C4-2B (cell line): ENCODE measurements around the gene EIF3B.
"Not testable (repeated sequence)": the region's sequence is repeated elsewhere in the genome, so short reads cannot be mapped to it uniquely, and the experiment has no call there.

Source experiments
- H3K27ac ChIP-seq: fragments of 450-650 bp; 2 replicates; pipeline ENCODE4 v1.5.1; 2017
- CTCF ChIP-seq: fragments of 450-650 bp; conservative IDR thresholded peaks from 2 replicates; pipeline ENCODE4 v1.5.1; 2017; ENCODE audit warnings: mild to moderate bottlenecking
- ZFX ChIP-seq: fragments of 450-650 bp; IDR thresholded peaks from 2 replicates; pipeline ENCODE4 v1.6.1; 2017

Gene EIF3B

DNA sequence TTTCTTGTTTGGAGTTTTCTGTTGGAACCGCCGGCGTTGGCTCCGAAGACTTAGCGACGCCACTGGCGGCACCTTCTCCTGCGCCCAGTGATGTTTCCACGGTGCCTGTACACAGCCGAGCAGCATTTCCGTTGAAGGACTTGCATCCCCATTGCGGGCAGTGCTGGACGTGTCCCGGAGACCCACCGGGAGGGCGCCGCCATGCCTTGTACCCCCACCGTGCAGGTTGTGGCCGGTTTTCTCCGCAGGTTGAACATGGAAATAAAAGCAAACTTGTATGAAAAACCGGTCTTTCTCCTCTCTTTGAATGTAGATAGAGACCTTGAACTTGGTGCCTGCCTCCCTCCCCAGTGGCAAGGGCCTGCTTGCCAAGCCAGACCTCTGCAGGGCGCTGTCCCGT is 25.8 kb downstream of the EIF3B start:
- TF ChIP-seq CTCF = no peak
- no peak for TF ChIP-seq ZFX
- H3K27ac ChIP-seq = no peak overlapping the region

- TF ChIP-seq CTCF = no peak
- no peak for TF ChIP-seq ZFX
- H3K27ac ChIP-seq = no peak overlapping the region
Measured at GRCh38 chr7:2381227-2381626, 26.6 kb downstream of the EIF3B start.

DNA sequence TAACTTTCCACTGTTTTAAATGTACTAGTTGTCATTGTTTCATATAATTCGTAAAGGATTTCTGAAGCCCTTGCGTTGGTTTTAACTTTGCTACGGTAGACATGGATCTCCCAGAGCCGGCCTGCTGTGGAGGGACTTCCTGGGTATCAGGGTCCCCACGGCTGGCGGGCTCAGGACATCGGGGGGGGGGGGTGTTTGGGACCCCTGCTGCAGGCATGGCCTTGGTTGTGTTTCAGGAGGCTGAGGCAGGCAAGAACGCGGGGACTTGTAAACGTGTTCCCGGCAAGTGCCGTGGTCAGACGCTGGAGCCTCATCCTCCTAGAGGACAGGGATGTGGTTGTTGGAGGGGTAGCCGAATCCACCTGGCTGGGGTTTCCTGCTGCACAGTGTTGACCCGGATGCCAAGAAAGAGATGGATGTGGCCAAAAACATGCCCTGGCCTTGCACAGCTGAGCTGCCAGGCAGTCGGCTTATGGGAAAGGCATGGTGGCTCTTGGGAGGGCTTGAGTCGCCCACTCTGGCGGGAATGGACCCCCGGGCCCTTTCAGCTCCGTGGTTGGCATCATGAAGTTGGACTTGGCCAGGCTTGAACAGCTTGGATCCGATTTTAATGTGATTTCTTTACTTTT is 27.4 kb downstream of the EIF3B start:
- no peak for TF ChIP-seq CTCF
- TF ChIP-seq ZFX = no peak
- H3K27ac ChIP-seq = no peak overlapping the region

DNA sequence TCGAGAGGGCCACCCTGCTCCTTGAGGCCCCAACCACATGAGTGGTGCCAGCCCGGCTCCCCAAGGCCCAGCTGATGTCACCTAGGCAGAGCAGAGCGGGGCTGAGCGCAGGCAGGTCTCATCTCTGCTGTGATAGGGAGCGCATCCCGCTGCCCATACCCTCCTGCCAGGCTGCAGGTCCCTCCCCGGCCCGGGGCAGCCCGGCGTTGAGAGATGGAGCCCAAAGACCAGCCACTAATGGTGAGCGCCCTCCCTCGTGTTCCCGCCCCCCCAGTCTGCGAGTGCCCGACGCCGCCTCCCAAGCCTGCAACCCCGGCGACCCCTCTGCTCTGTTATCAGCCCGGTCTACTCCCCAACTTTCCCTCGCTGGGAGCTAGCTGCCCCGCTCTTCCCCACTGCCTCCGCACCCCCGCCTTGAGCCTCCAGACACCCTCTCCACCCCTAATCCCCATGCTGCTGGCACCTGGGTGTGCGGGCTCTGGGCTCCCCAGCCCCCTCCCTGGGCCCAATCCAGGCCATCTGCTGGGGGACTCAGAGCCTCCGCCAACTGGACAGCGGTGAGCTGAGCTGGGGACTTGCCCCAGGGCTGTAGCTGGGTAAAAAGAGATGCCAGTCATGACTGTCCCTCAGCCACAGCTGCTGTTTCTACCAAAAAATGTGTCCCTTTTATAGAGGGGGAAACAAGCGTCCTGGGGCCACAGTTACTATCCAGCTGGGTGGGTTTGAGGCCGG is 29.1 kb downstream of the EIF3B start:
- no peak overlapping the region for H3K27ac ChIP-seq

DNA sequence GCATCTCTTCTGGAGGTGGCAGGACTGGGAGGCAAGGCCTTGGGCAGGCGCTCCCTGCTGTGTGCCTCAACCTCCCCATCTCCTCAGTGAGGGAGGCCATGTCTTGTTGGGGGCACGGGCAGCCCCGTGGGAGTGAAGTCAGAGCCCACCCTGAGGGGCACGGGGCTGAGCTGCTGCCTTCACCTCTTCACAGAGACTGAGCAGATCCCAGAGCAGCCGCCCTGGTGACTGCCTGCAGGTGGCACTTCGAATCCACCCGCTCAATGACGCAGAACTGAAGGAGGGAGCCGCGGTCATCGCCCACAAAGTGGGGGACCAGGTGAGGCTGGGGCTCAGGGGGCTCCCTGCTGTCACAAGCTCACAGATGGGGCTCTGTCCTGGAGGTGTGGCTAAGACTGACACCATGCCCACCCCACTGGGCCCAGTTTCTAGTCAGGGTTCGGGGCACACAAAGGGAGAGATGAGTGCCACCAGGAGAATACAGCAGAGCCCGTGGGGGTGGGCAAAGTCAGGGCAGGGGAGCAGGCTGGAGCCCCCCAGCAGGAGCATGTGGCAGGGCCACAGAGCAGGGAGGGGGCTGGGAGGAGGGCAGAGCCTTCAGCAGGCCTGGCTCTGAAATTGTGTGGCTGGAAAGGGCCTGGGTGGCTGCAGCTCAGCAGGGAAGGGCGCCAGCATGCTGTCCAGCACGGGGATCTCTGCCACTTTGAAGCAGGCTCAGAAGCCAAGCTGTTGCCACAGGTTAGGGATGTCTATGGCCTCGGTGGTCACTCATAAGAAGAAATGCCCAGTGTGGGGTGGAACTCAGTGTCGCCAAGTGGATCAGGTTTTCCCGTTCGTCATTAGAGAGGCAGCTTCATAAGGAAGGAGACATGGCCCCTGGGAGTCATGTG is 30.0 kb downstream of the EIF3B start:
- TF ChIP-seq ZFX (no peak), CTCF (no peak)
- no peak overlapping the region for H3K27ac ChIP-seq

More for the DNA sequence above, 29.1 kb downstream of the EIF3B start:
- TF ChIP-seq CTCF (no peak), ZFX (no peak)

DNA sequence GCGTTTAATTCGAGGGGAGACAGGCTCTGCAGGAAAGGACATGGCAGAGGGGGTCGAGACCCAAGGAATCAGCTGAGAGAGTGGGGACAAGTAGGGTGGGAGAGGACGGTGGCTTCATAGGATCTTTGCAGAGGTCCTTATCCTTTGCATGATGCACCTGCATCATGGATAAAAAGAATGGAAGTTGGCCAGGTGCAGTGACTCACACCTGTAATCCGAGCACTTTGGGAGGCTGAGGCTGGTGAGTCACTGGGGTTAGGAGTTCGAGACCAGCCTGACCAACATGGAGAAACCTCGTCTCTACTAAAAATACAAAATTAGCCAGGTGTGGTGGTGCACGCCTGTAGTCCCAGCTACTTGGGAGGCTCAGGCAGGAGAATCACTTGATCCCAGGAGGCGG is 31.5 kb downstream of the EIF3B start:
- not testable (repeated sequence) for H3K27ac ChIP-seq

- no peak for TF ChIP-seq ZFX
- TF ChIP-seq CTCF = no peak
- H3K27ac ChIP-seq = no peak overlapping the region
Measured at GRCh38 chr7:2386964-2387669, 32.5 kb downstream of the EIF3B start.
